Measurements from ENCODE around the gene ATP8B2.
"Not testable (repeated sequence)": the region's sequence is repeated elsewhere in the genome, so short reads cannot be mapped to it uniquely, and the experiment has no call there.

Gene ATP8B2

GRCh38 chr1:154347961-154348360 lies 22.6 kb downstream of the ATP8B2 start:
- FAIRE-seq = no peak

GRCh38 chr1:154348429-154349076 lies 23.2 kb downstream of the ATP8B2 start:
- no peak for FAIRE-seq

GRCh38 chr1:154349121-154349520 lies 23.8 kb downstream of the ATP8B2 start:
- no peak for FAIRE-seq

GRCh38 chr1:154350383-154350782 lies 25.1 kb downstream of the ATP8B2 start:
- no peak for FAIRE-seq

GRCh38 chr1:154351363-154352068 lies 26.2 kb downstream of the ATP8B2 start:
- FAIRE-seq = no peak

GRCh38 chr1:154352245-154352580 lies 26.9 kb downstream of the ATP8B2 start:
- no peak for FAIRE-seq

GRCh38 chr1:154352581-154353459 lies 27.5 kb downstream of the ATP8B2 start:
- no peak for FAIRE-seq

- FAIRE-seq = no peak
Observed at GRCh38 chr1:154353460-154353904, 28.2 kb downstream of the ATP8B2 start.

- no peak for FAIRE-seq
Observed at GRCh38 chr1:154353966-154354365, 28.6 kb downstream of the ATP8B2 start.

- no peak for FAIRE-seq
Observed at GRCh38 chr1:154358519-154358918, 33.2 kb downstream of the ATP8B2 start.

- no peak for FAIRE-seq
Observed at GRCh38 chr1:154360288-154360687, 35.0 kb downstream of the ATP8B2 start.

- not testable (repeated sequence) for FAIRE-seq
Observed at GRCh38 chr1:154360881-154361280, 35.6 kb downstream of the ATP8B2 start.

- FAIRE-seq = peak; percentile 95
Observed at GRCh38 chr1:154361357-154361756, 36.0 kb downstream of the ATP8B2 start.

GRCh38 chr1:154371436-154371835 lies 46.1 kb downstream of the ATP8B2 start:
- no peak for FAIRE-seq

GRCh38 chr1:154373777-154374357 lies 48.5 kb downstream of the ATP8B2 start:
- not testable (repeated sequence) for FAIRE-seq

GRCh38 chr1:154379301-154379700 lies 54.0 kb downstream of the ATP8B2 start:
- no peak for FAIRE-seq

- FAIRE-seq = no peak
Observed at GRCh38 chr1:154384650-154385489, 59.5 kb downstream of the ATP8B2 start.

GRCh38 chr1:154386643-154387352 lies 61.5 kb downstream of the ATP8B2 start:
- FAIRE-seq = no peak

- no peak for FAIRE-seq
Observed at GRCh38 chr1:154391086-154391770, 65.9 kb downstream of the ATP8B2 start.

- no peak for FAIRE-seq
Observed at GRCh38 chr1:154398141-154398540, 72.8 kb downstream of the ATP8B2 start.

- FAIRE-seq = no peak
Observed at GRCh38 chr1:154398678-154399077, 73.4 kb downstream of the ATP8B2 start.

Measured in endometrium (tissue), 2 donors.